Endothelial cell (in vitro differentiated cells): ENCODE results near the gene HNRNPA2B1. TPM values are rescaled to one million over a fixed set of nuclear protein-coding genes. Genes with fewer than 3 reads are reported as not detected.

Experiments used
- DNase-seq: peaks from one replicate; pipeline ENCODE4 v3.0.0; 2021; ENCODE audit warnings: low spot score
- H3K27ac Mint-ChIP-seq: one replicate; pipeline ENCODE4 v1.8.0; 2021; ENCODE audit warnings: mixed read lengths, inconsistent platforms; ENCODE audit not compliant: unreplicated experiment
- H3K27me3 Mint-ChIP-seq: one replicate; pipeline ENCODE4 v1.8.0; 2021; ENCODE audit warnings: mild to moderate bottlenecking, moderate library complexity, mixed read lengths, inconsistent platforms; ENCODE audit not compliant: unreplicated experiment
- H3K36me3 Mint-ChIP-seq: one replicate; pipeline ENCODE4 v1.8.0; 2021; ENCODE audit warnings: mild to moderate bottlenecking, low read depth, mixed read lengths, inconsistent platforms; ENCODE audit not compliant: unreplicated experiment
- H3K4me1 Mint-ChIP-seq: one replicate; pipeline ENCODE4 v1.8.0; 2021; ENCODE audit warnings: mild to moderate bottlenecking, mixed read lengths, inconsistent platforms; ENCODE audit not compliant: unreplicated experiment
- H3K4me3 Mint-ChIP-seq: one replicate; pipeline ENCODE4 v1.8.0; 2021; ENCODE audit warnings: mild to moderate bottlenecking, mixed read lengths, inconsistent platforms; ENCODE audit not compliant: unreplicated experiment
- H3K9me3 Mint-ChIP-seq: one replicate; pipeline ENCODE4 v1.8.0; 2021; ENCODE audit warnings: mixed read lengths, inconsistent platforms; ENCODE audit not compliant: unreplicated experiment
- CTCF ChIP-seq: fragments of 200-600 bp; sonication (generic); IDR thresholded peaks from one replicate; pipeline ENCODE4 v1.5.0; 2021; ENCODE audit warnings: antibody characterized with exemption; ENCODE audit not compliant: unreplicated experiment
- total RNA-seq: library from RNA; stranded (reverse); fragmentation: NEBNext Ultra II Directional; extraction: Animal tissue kit (Norgen Biotek cat#: 25700); gene quantifications from one replicate; pipeline ENCODE4 v1.2.1, GENCODE V29; 2021; ENCODE audit not compliant: unreplicated experiment

The HNRNPA2B1 gene
- total RNA-seq, 1 donor from 2014 or later = 623 TPM

GRCh38 chr7:26237035-26237807, 36.7 kb upstream of the HNRNPA2B1 start:
- no peak for TF ChIP-seq CTCF
- H3K27ac Mint-ChIP-seq = no peak overlapping the region
- H3K4me3 Mint-ChIP-seq = no peak overlapping the region
- no peak for DNase-seq
- H3K36me3 Mint-ChIP-seq = no peaks in the 10 kb centered on the region
- no peaks in the 10 kb centered on the region for H3K9me3 Mint-ChIP-seq
- peaks cover 8% of the 10 kb centered on the region for H3K4me1 Mint-ChIP-seq
- no peaks in the 10 kb centered on the region for H3K27me3 Mint-ChIP-seq

GRCh38 chr7:26233902-26234511, 33.5 kb upstream of the HNRNPA2B1 start:
- DNase-seq = no peak
- H3K4me3 Mint-ChIP-seq = no peak overlapping the region
- no peaks in the 10 kb centered on the region for H3K27me3 Mint-ChIP-seq
- peaks cover 8% of the 10 kb centered on the region for H3K4me1 Mint-ChIP-seq
- no peak for TF ChIP-seq CTCF
- H3K9me3 Mint-ChIP-seq = no peaks in the 10 kb centered on the region
- H3K27ac Mint-ChIP-seq = peak overlapping the region; percentile 14
- H3K36me3 Mint-ChIP-seq = no peaks in the 10 kb centered on the region

GRCh38 chr7:26227987-26228386, 27.4 kb upstream of the HNRNPA2B1 start:
- Mint-ChIP-seq H3K27ac (no peak overlapping the region), H3K9me3 (no peaks in the 10 kb centered on the region), H3K27me3 (no peaks in the 10 kb centered on the region), H3K4me3 (no peak overlapping the region), H3K4me1 (no peaks in the 10 kb centered on the region), H3K36me3 (no peaks in the 10 kb centered on the region)
- no peak for DNase-seq
- TF ChIP-seq CTCF = no peak

- DNase-seq = no peak
- Mint-ChIP-seq H3K36me3 (no peaks in the 10 kb centered on the region), H3K9me3 (no peaks in the 10 kb centered on the region), H3K27ac (no peak overlapping the region), H3K4me1 (no peaks in the 10 kb centered on the region), H3K27me3 (no peaks in the 10 kb centered on the region), H3K4me3 (no peak overlapping the region)
- no peak for TF ChIP-seq CTCF
Measured at GRCh38 chr7:26224359-26224758, 23.8 kb upstream of the HNRNPA2B1 start.

- DNase-seq = no peak
- no peak overlapping the region for H3K4me3 Mint-ChIP-seq
- H3K9me3 Mint-ChIP-seq = no peaks in the 10 kb centered on the region
- H3K4me1 Mint-ChIP-seq = peaks cover 8% of the 10 kb centered on the region
- TF ChIP-seq CTCF = no peak
- H3K27me3 Mint-ChIP-seq = no peaks in the 10 kb centered on the region
- H3K27ac Mint-ChIP-seq = no peak overlapping the region
- H3K36me3 Mint-ChIP-seq = no peaks in the 10 kb centered on the region
Measured at GRCh38 chr7:26216049-26216448, 15.5 kb upstream of the HNRNPA2B1 start.
